ENCODE data around the gene IFT88. TPM values are rescaled to one million over a fixed set of nuclear protein-coding genes. Genes with fewer than 3 reads are reported as not detected.

IFT88 gene
- total and polyA plus RNA-seq, 2 of the 8 experiments (the other 6 are each of a cell fraction or from before 2014, with no cell fraction given) = 1.7 to 5.8 TPM

GRCh38 chr13:20727856-20728255 is 160.9 kb downstream of the IFT88 start:
- no peak for FAIRE-seq
- peaks cover 0 to under 1% (median 0%) of the 10 kb centered on the region in 4 experiments; a peak in 1 of 7 replicates for H3K27me3 ChIP-seq (replicated peaks in 1 of 4; ENCODE audit: control insufficient read depth in 3 of 4, extremely low read depth in 1 of 4, insufficient read depth in 3 of 4, low read length in 3 of 4)
- WGBS, 2 experiments (ENCODE audit: extremely low coverage in 1 of 2, insufficient coverage in 1 of 2, insufficient read length in 1 of 2, insufficient replicate concordance in 2 of 2, low coverage in 1 of 2, low lambda C conversion rate in 2 of 2, missing lambda C conversion rate in 1 of 2) = 85% methylated on average over 6 of the region's 6 CpGs; no CpG with 5 or more reads in 1 of the 2 experiments
- no peak overlapping the region for H4K8ac ChIP-seq (ENCODE audit: extremely low read depth, insufficient read depth, low read length)
- H2AFZ ChIP-seq (ENCODE audit: low read length) = no peak overlapping the region
- no peak for DNase-seq (ENCODE audit: low read depth in 1 of 2, low spot score in 2 of 2)
- no peaks in the 10 kb centered on the region for H3K23me2 ChIP-seq (ENCODE audit: low read depth, low read length)
- no peak overlapping the region for H4K91ac ChIP-seq (replicated peaks; ENCODE audit: insufficient read length, low read length)
- H3K4me3 ChIP-seq (ENCODE audit: extremely low read depth in 1 of 4, insufficient read depth in 2 of 4, low read depth in 3 of 4, low read length in 4 of 4) = no peak overlapping the region
- no peak overlapping the region for H2BK120ac ChIP-seq (replicated peaks; ENCODE audit: low read depth, low read length)
- no peak overlapping the region for H3K56ac ChIP-seq (replicated peaks; ENCODE audit: insufficient read length, low read depth, low read length)
- H4K5ac ChIP-seq (ENCODE audit: insufficient read length, low read depth, low read length) = no peak overlapping the region
- H3K9ac ChIP-seq (replicated peaks in 1 of 4; ENCODE audit: extremely low read depth in 1 of 4, low read depth in 3 of 4, low read length in 3 of 4) = no peak overlapping the region
- ChIA-PET CTCF (ENCODE audit: partially characterized antibody) (interaction anchor here (0.6 to 1.3 kb wide), 4 partner anchors 12 to 196 kb away, joined by 3 read pairs; no protein-coding TSS in a partner anchor), POLR2A (ENCODE audit: partially characterized antibody) (no interaction called here)
- H3K23ac ChIP-seq (ENCODE audit: insufficient read length) = no peak overlapping the region
- no peak overlapping the region for H3K4ac ChIP-seq (replicated peaks; ENCODE audit: insufficient read length, low read depth, low read length)
- no peaks in the 10 kb centered on the region for H3K36me3 ChIP-seq (ENCODE audit: control insufficient read depth in 2 of 4, insufficient read depth in 4 of 4, low read length in 3 of 4)
- H3K14ac ChIP-seq (ENCODE audit: insufficient read length) = no peak overlapping the region
- TF ChIP-seq CTCF (IDR thresholded peaks at IDR 0.05; ENCODE audit: control extremely low read depth in 1 of 3, insufficient read depth in 1 of 3, low read depth in 1 of 3, low read length in 3 of 3) = no peak
- TF ChIP-seq NRF1 (IDR thresholded peaks at IDR 0.05; ENCODE audit: low read depth, low read length) = no peak
- TF ChIP-seq TAF1 (IDR thresholded peaks at IDR 0.05; ENCODE audit: low read depth, low read length) = no peak
- TF ChIP-seq RBBP5 (IDR thresholded peaks at IDR 0.05; ENCODE audit: borderline replicate concordance, low read depth, low read length) = no peak
- TF ChIP-seq RNF2 (IDR thresholded peaks at IDR 0.05; ENCODE audit: borderline replicate concordance, low read depth, low read length, missing control alignments, poor library complexity, severe bottlenecking) = no peak
- no peaks in the 10 kb centered on the region for H3K4me1 ChIP-seq (replicated peaks in 1 of 4; ENCODE audit: control insufficient read depth in 3 of 4, insufficient read depth in 4 of 4, low read length in 3 of 4)
- H3K79me1 ChIP-seq (ENCODE audit: low read depth, low read length) = no peaks in the 10 kb centered on the region; the same call in 1 of the 2 replicates
- H3K9me3 ChIP-seq (ENCODE audit: insufficient read depth in 2 of 2, low read depth in 1 of 2, low read length in 1 of 2) = no peaks in the 10 kb centered on the region
- no peak overlapping the region for H3K18ac ChIP-seq (ENCODE audit: extremely low read depth, low read length)
- no peak overlapping the region for H3K27ac ChIP-seq (ENCODE audit: low read depth, low read length)
- H2BK5ac ChIP-seq (ENCODE audit: low read depth, low read length) = no peak overlapping the region
- no peak overlapping the region for H2AK5ac ChIP-seq (ENCODE audit: low read depth, low read length)
- H2BK20ac ChIP-seq (ENCODE audit: low read length) = no peak overlapping the region
- H3K4me2 ChIP-seq (ENCODE audit: insufficient read depth in 1 of 2, low read depth in 2 of 2, low read length in 2 of 2) = no peak overlapping the region
- no peak overlapping the region for H2BK15ac ChIP-seq (ENCODE audit: low read length)
- no peaks in the 10 kb centered on the region for H3K79me2 ChIP-seq (ENCODE audit: control insufficient read depth in 1 of 2, insufficient read depth in 2 of 2, low read length in 2 of 2)
- no peaks in the 10 kb centered on the region for H4K20me1 ChIP-seq (replicated peaks in 1 of 2; ENCODE audit: control insufficient read depth in 1 of 2, insufficient read depth in 2 of 2, low read length in 2 of 2)
- no peak overlapping the region for H2BK12ac ChIP-seq (ENCODE audit: low read depth, low read length)

All from H1 (cell line).